ENCODE results near the gene ST6GALNAC4. TPM values are rescaled to one million over a fixed set of nuclear protein-coding genes. Genes with fewer than 3 reads are reported as not detected.
A peak's percentile ranks its signal among the peaks of the same experiment; 100 is the strongest.

The ST6GALNAC4 gene
- total and polyA plus RNA-seq, 9 of the 15 experiments (the other 6 are each of a cell fraction or from before 2014, with no cell fraction given): 2.6 to 43.1 (median 15.4) TPM

DNA sequence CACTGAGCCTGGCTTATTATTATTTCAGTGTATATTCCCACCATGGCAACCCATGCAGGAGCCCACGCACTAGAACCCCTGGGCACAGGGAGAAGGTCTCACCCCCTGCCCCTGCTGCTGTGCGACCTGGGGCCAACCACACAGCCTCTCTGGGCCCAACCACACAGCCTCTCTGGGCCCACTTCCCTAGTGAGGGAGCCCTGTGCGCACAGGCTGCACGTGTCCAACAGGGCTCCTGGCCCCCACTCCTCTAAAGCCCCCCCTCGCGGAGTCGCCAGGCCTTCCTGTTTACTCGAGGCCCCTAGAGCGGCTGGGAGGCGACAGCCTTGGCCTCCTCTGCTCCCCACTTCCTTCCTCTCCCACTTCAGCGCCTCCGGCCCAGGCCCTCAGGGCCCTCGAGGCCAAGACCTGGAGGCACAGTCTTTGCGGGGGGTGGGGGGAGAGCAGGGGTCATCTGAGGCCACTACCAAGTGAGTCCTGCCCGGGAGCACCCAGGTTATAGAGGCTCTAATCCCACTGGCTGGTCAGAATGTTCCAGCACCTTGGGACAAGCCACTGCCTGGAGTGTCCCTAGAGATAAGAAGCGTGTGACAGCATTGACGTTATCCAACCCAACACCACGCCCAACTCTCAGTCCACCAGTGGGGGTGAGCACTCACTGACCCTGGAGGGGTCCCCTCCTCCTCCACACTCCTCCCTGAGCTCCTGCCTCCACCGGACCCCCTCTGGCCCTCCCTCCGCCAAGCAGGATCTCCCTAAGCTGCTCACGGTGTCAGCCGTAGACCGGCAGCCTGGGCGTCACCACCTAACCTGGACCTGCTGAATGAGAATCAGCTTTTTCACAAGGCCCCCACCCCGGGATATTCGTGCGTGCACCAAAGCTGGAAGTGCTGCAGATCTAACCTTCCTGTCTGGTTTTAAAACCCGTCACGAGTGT is 54.5 kb downstream of the ST6GALNAC4 start (continued):
- TF ChIP-seq, protein P1, sequence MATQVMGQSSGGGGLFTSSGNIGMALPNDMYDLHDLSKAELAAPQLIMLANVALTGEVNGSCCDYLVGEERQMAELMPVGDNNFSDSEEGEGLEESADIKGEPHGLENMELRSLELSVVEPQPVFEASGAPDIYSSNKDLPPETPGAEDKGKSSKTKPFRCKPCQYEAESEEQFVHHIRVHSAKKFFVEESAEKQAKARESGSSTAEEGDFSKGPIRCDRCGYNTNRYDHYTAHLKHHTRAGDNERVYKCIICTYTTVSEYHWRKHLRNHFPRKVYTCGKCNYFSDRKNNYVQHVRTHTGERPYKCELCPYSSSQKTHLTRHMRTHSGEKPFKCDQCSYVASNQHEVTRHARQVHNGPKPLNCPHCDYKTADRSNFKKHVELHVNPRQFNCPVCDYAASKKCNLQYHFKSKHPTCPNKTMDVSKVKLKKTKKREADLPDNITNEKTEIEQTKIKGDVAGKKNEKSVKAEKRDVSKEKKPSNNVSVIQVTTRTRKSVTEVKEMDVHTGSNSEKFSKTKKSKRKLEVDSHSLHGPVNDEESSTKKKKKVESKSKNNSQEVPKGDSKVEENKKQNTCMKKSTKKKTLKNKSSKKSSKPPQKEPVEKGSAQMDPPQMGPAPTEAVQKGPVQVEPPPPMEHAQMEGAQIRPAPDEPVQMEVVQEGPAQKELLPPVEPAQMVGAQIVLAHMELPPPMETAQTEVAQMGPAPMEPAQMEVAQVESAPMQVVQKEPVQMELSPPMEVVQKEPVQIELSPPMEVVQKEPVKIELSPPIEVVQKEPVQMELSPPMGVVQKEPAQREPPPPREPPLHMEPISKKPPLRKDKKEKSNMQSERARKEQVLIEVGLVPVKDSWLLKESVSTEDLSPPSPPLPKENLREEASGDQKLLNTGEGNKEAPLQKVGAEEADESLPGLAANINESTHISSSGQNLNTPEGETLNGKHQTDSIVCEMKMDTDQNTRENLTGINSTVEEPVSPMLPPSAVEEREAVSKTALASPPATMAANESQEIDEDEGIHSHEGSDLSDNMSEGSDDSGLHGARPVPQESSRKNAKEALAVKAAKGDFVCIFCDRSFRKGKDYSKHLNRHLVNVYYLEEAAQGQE (IDR thresholded peaks at IDR 0.05; ENCODE audit: borderline replicate concordance): peak; percentile 24; the same call in 1 of the 2 replicates
- TF ChIP-seq, protein P1 (CRISPR knock-in tag; IDR thresholded peaks at IDR 0.05; ENCODE audit: low read depth): no peak; the same call in 1 of the 2 replicates
- TF ChIP-seq CEBPB (tag; IDR thresholded peaks at IDR 0.05) (no peak), STAT5B (CRISPR knock-in tag; IDR thresholded peaks at IDR 0.05) (no peak), DNMT1 (IDR thresholded peaks at IDR 0.05) (no peak), HNRNPLL (IDR thresholded peaks at IDR 0.05; ENCODE audit: low read depth, low read length, poor library complexity, severe bottlenecking) (no peak), NELFE (IDR thresholded peaks at IDR 0.05; ENCODE audit: insufficient read depth, insufficient read length) (no peak), ETS2 (tag; IDR thresholded peaks at IDR 0.05; ENCODE audit: borderline replicate concordance, poor library complexity, severe bottlenecking) (no peak), SIN3A (IDR thresholded peaks at IDR 0.05; ENCODE audit: borderline replicate concordance in 2 of 2, control insufficient read depth in 1 of 2, low read depth in 2 of 2, low read length in 2 of 2) (no peak), ARID2 (IDR thresholded peaks at IDR 0.05) (no peak), CHD2 (IDR thresholded peaks at IDR 0.05; ENCODE audit: low read depth, low read length) (no peak; the same call in 1 of the 2 replicates), MCM2 (IDR thresholded peaks at IDR 0.05; ENCODE audit: low read depth) (no peak), FOXJ3 (CRISPR knock-in tag; IDR thresholded peaks at IDR 0.05) (no peak)
- TF ChIP-seq, protein P2, sequence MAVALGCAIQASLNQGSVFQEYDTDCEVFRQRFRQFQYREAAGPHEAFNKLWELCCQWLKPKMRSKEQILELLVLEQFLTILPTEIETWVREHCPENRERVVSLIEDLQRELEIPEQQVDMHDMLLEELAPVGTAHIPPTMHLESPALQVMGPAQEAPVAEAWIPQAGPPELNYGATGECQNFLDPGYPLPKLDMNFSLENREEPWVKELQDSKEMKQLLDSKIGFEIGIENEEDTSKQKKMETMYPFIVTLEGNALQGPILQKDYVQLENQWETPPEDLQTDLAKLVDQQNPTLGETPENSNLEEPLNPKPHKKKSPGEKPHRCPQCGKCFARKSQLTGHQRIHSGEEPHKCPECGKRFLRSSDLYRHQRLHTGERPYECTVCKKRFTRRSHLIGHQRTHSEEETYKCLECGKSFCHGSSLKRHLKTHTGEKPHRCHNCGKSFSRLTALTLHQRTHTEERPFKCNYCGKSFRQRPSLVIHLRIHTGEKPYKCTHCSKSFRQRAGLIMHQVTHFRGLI (CRISPR knock-in tag; IDR thresholded peaks at IDR 0.05): no peak
- TF ChIP-seq, protein P3, sequence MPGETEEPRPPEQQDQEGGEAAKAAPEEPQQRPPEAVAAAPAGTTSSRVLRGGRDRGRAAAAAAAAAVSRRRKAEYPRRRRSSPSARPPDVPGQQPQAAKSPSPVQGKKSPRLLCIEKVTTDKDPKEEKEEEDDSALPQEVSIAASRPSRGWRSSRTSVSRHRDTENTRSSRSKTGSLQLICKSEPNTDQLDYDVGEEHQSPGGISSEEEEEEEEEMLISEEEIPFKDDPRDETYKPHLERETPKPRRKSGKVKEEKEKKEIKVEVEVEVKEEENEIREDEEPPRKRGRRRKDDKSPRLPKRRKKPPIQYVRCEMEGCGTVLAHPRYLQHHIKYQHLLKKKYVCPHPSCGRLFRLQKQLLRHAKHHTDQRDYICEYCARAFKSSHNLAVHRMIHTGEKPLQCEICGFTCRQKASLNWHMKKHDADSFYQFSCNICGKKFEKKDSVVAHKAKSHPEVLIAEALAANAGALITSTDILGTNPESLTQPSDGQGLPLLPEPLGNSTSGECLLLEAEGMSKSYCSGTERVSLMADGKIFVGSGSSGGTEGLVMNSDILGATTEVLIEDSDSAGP (CRISPR knock-in tag; IDR thresholded peaks at IDR 0.05): no peak
